ENCODE results near the gene SGPL1.

DNA sequence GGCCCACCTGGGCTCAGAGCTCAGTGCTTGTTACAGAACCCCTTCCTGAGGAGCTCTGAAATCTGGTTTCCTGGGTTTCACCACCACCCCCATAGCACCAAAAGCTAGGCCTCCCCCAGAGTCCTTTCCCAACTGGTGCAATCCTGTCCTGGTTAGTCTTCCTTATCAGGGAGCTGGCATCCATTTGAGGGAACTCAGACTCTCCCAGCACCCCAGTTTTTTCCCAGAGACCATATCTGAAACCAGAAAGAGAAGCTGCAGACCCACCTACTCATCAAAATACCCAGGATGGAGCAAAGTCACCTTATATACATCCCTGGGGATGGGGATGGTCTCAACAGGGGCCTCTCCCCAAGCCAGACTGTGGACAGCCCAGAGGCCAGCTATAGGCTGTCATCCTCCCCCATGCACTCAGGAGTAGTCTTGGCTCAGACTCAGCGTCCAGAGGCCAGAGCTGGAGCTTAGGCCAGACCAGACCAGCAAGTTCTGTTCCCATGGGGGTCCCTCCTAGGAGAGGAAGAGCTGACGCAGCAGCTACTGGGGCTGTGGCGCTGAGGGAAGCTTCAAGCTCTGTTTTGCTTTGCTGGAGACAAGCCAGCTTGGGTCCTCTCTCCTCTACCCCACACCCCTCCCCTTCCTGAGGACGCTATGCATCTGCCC is 33.5 kb upstream of the SGPL1 start:
- TF ChIP-seq, protein P1, sequence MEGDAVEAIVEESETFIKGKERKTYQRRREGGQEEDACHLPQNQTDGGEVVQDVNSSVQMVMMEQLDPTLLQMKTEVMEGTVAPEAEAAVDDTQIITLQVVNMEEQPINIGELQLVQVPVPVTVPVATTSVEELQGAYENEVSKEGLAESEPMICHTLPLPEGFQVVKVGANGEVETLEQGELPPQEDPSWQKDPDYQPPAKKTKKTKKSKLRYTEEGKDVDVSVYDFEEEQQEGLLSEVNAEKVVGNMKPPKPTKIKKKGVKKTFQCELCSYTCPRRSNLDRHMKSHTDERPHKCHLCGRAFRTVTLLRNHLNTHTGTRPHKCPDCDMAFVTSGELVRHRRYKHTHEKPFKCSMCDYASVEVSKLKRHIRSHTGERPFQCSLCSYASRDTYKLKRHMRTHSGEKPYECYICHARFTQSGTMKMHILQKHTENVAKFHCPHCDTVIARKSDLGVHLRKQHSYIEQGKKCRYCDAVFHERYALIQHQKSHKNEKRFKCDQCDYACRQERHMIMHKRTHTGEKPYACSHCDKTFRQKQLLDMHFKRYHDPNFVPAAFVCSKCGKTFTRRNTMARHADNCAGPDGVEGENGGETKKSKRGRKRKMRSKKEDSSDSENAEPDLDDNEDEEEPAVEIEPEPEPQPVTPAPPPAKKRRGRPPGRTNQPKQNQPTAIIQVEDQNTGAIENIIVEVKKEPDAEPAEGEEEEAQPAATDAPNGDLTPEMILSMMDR (IDR thresholded peaks at IDR 0.05; ENCODE audit: insufficient read depth, low read length): no peak
- no peak for TF ChIP-seq POLR2AphosphoS5 (IDR thresholded peaks at IDR 0.05; ENCODE audit: low read depth)
